Measurements from ENCODE around the gene SLC7A6. TPM values are rescaled to one million over a fixed set of nuclear protein-coding genes. Genes with fewer than 3 reads are reported as not detected.
"Not testable (repeated sequence)": the region's sequence is repeated elsewhere in the genome, so short reads cannot be mapped to it uniquely, and the experiment has no call there.

The SLC7A6 gene
- total RNA-seq, 1 donor from 2014 or later, result 54.1 TPM

GRCh38 chr16:68286153-68287074, 22.1 kb downstream of the SLC7A6 start:
- Mint-ChIP-seq H3K27ac (peak overlapping the region; percentile 86), H3K9me3 (no peaks in the 10 kb centered on the region), H3K36me3 (ENCODE audit: low read depth) (peaks cover 50% of the 10 kb centered on the region), H3K4me1 (peaks cover 95% of the 10 kb centered on the region), H3K27me3 (no peaks in the 10 kb centered on the region), H3K4me3 (peak overlapping the region; percentile 66)
- no peak for TF ChIP-seq CTCF (IDR thresholded peaks at IDR 0.05)
- DNase-seq (no peak), ATAC-seq (ENCODE audit: low read depth) (peak; percentile 12)
- intact Hi-C loops (cut with micrococcal nuclease), result loop anchor here (5.0 kb wide), 1 partner anchor 901 kb away; the partner anchor contains the start of gene SNTB2
- POLR2A ChIA-PET, result interaction anchor here (0.6 to 4.7 kb wide), 10 partner anchors 10 to 1376 kb away, joined by 3 to 61 read pairs (median 5); partner anchors contain the start of genes DDX28, DUS2, PRMT7 and SLC7A6
- CTCF ChIA-PET, result interaction anchor here (1.0 to 11.0 kb wide), 4 partner anchors 14 to 42 kb away, joined by 3 to 166 read pairs (median 8); partner anchors contain the start of genes PRMT7, SLC7A6 and SLC7A6OS

DNA sequence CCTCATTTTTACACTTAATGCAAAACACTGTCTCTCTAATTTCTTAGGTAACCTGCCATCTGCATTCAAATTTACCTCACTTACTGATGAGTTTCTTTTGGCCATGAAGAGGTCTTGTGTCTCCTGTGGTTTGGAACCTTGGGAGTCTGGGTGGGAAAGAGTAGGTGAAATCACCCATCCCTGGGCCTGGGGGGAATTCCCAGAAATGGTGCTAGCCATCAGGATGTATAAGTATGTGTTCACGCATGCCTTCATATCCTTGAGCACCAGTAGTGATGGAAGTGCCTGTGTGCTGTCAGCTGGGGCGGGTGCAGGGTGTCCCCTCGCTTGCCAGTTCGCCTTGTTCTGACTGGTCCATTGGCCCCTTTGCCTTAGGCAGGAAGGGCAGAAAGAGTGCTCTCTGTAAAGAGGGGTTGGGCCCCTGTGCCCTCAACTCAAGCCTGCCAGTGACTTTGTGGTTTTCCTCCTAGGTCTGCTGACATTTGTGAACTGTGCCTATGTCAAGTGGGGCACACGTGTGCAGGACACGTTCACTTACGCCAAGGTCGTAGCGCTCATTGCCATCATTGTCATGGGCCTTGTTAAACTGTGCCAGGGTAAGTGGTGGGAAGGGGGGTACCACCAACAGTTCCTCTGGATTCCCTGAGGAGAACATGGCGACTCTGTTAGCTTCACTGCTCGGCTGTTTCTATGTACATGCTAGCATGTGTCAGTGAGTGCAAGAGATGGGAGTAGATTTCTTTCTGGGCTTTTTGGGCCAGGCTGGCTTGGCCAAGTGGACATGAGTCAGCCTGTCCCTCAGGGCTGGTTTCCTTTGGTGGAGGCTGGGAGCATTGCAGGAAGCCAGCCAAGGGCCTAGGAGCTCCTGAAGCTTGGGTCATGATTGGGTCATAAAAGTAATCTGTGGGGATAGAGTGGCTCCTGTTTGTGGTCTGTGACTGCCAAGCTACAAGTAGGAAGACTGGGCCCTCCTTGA, 23.2 kb downstream of the SLC7A6 start:
- ChIA-PET CTCF (interaction anchor here (0.8 to 11.0 kb wide), 3 partner anchors 23 to 42 kb away, joined by 4 to 166 read pairs (median 4); partner anchors contain the start of genes PRMT7, SLC7A6 and SLC7A6OS), POLR2A (interaction anchor here (2.9 to 4.7 kb wide), 3 partner anchors 23 to 25 kb away, joined by 36 to 61 read pairs (median 59); partner anchors contain the start of genes PRMT7, SLC7A6 and SLC7A6OS)
- ATAC-seq (ENCODE audit: low read depth) (peak; percentile 10), DNase-seq (peak; percentile 20)
- Mint-ChIP-seq H3K4me3 (peak overlapping the region; percentile 52), H3K4me1 (peaks cover 92% of the 10 kb centered on the region), H3K27ac (peak overlapping the region; percentile 90), H3K9me3 (no peaks in the 10 kb centered on the region), H3K36me3 (ENCODE audit: low read depth) (peaks cover 50% of the 10 kb centered on the region), H3K27me3 (no peaks in the 10 kb centered on the region)
- intact Hi-C loops (cut with micrococcal nuclease), result loop anchor here (5.0 kb wide), 1 partner anchor 900 kb away; the partner anchor contains the start of gene SNTB2
- no peak for TF ChIP-seq CTCF (IDR thresholded peaks at IDR 0.05)

DNA sequence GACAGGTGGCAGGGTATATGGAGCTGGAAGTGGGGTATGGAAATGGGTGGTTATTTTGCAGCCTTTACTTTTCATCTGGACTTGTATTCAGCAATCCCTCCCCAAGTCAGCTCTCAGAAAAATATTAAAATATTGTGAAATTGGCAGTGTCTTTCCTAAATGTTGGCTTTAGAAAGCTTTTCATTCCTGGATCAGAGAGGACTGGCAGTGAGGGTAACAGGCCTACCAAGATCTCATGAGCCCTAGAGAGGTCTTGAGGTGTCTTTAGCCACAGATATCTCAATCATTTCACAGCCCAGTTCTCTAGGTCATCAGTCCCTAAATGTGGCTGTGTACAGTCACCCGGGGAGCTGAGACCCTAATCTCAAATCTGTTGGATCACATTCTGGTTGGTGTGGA, 23.9 kb downstream of the SLC7A6 start:
- H3K4me1 Mint-ChIP-seq, result peaks cover 85% of the 10 kb centered on the region
- ATAC-seq (ENCODE audit: low read depth), result no peak
- DNase-seq, result no peak
- H3K27ac Mint-ChIP-seq, result peak overlapping the region; percentile 90
- no peak for TF ChIP-seq CTCF (IDR thresholded peaks at IDR 0.05)
- peak overlapping the region; percentile 52 for H3K4me3 Mint-ChIP-seq
- intact Hi-C loops (cut with micrococcal nuclease), result loop anchor here (5.0 kb wide), 1 partner anchor 899 kb away; the partner anchor contains the start of gene SNTB2
- no peaks in the 10 kb centered on the region for H3K27me3 Mint-ChIP-seq
- ChIA-PET CTCF (interaction anchor here (0.8 to 11.0 kb wide), 3 partner anchors 23 to 41 kb away, joined by 4 to 166 read pairs (median 4); partner anchors contain the start of genes PRMT7, SLC7A6 and SLC7A6OS), POLR2A (interaction anchor here (2.9 to 3.8 kb wide), 2 partner anchors 23 to 25 kb away, joined by 36 to 59 read pairs; partner anchors contain the start of genes PRMT7, SLC7A6 and SLC7A6OS)
- peaks cover 48% of the 10 kb centered on the region for H3K36me3 Mint-ChIP-seq (ENCODE audit: low read depth)
- H3K9me3 Mint-ChIP-seq, result no peaks in the 10 kb centered on the region

DNA sequence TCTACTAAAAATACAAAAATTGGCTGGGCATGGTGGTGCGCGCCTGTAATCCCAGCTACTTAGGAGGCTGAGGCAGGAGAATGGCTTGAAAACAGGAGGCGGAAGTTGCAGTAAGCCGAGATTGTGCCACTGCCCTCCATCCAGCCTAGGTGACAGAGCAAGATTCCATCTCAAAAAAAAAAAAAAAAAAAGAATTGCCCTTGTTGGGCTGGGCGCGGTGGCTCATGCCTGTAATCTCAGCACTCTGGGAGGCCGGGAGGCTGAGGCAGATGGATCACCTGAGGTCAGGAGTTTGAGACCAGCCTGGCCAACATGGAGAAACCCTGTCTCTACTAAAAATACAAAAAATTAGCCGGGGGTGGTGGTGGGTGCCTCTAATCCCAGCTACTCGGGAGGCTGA, 24.5 kb downstream of the SLC7A6 start:
- H3K4me3 Mint-ChIP-seq, result peak overlapping the region; percentile 62
- H3K9me3 Mint-ChIP-seq; DNase-seq; H3K27me3 Mint-ChIP-seq; ATAC-seq (ENCODE audit: low read depth): not testable (repeated sequence)
- intact Hi-C loops (cut with micrococcal nuclease), result loop anchor here (1.0 to 5.0 kb wide), 5 partner anchors 13 to 899 kb away; partner anchors contain the start of genes SLC7A6, SLC7A6OS and SNTB2
- H3K4me1 Mint-ChIP-seq, result peaks cover 80% of the 10 kb centered on the region
- peaks cover 51% of the 10 kb centered on the region for H3K36me3 Mint-ChIP-seq (ENCODE audit: low read depth)
- CTCF ChIA-PET, result interaction anchor here (1.1 to 11.0 kb wide), 3 partner anchors 22 to 40 kb away, joined by 4 to 166 read pairs (median 9); partner anchors contain the start of genes PRMT7, SLC7A6 and SLC7A6OS
- POLR2A ChIA-PET, result interaction anchor here (0.7 to 3.8 kb wide), 4 partner anchors 13 to 304 kb away, joined by 4 to 59 read pairs (median 20); partner anchors contain the start of genes PRMT7, SLC7A6 and SLC7A6OS
- H3K27ac Mint-ChIP-seq, result peak overlapping the region; percentile 90
